ENCODE results near the gene RIMBP2.

DNA sequence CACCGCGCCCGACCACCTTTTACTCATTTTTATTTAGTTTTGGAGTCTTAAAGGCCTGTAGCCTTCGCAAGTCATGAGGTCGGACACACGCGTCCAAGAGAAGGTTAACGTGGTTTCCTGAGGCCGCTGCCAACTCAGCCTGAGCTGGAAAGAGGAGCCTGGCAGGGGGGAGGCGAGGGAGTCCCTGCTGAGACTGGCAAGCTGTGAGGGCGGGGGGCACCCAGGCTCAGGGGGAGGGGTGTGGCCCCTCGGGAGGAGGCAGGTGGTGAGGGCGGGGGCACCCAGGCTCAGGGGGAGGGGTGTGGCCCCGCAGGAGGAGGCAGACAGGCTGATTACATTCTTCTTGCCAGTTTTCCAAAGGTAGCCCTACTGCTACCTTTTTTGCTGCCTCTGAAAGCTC, 235.2 kb downstream of the RIMBP2 start:
- TF ChIP-seq, protein P1, sequence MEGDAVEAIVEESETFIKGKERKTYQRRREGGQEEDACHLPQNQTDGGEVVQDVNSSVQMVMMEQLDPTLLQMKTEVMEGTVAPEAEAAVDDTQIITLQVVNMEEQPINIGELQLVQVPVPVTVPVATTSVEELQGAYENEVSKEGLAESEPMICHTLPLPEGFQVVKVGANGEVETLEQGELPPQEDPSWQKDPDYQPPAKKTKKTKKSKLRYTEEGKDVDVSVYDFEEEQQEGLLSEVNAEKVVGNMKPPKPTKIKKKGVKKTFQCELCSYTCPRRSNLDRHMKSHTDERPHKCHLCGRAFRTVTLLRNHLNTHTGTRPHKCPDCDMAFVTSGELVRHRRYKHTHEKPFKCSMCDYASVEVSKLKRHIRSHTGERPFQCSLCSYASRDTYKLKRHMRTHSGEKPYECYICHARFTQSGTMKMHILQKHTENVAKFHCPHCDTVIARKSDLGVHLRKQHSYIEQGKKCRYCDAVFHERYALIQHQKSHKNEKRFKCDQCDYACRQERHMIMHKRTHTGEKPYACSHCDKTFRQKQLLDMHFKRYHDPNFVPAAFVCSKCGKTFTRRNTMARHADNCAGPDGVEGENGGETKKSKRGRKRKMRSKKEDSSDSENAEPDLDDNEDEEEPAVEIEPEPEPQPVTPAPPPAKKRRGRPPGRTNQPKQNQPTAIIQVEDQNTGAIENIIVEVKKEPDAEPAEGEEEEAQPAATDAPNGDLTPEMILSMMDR (IDR thresholded peaks at IDR 0.05), result no peak
- TF ChIP-seq ZFX (IDR thresholded peaks at IDR 0.05; ENCODE audit: borderline replicate concordance), result no peak
